Loucy (cell line): ENCODE data around the gene APBB3.

ENCODE experiments used
- H2AFZ ChIP-seq: fragments of 200-600 bp; sonication (generic); 2 replicates; pipeline ENCODE4 v1.6.0; 2016; ENCODE audit warnings: antibody characterized with exemption, mild to moderate bottlenecking, low read length, moderate library complexity
- H3F3A ChIP-seq: fragments of 200-600 bp; 2 replicates; pipeline ENCODE4 v1.6.0; 2016; ENCODE audit warnings: antibody characterized with exemption, low read depth, mild to moderate bottlenecking
- H3K27me3 ChIP-seq: fragments of 200-600 bp; sonication (generic); 2 replicates; pipeline ENCODE4 v1.6.1; 2014; ENCODE audit warnings: low read length, mild to moderate bottlenecking; ENCODE audit not compliant: insufficient read depth, poor library complexity, severe bottlenecking
- H3K36me3 ChIP-seq: fragments of 200-600 bp; sonication (generic); 2 replicates; pipeline ENCODE4 v1.6.1; 2016; ENCODE audit warnings: low read length; ENCODE audit not compliant: insufficient read depth
- H3K4me1 ChIP-seq: fragments of 200-600 bp; sonication (generic); 2 replicates; pipeline ENCODE4 v1.5.1; 2014; ENCODE audit warnings: low read length, mild to moderate bottlenecking; ENCODE audit not compliant: insufficient read depth, poor library complexity, severe bottlenecking
- H3K4me2 ChIP-seq: fragments of 200-600 bp; sonication (generic); 2 replicates; pipeline ENCODE4 v1.6.0; 2014; ENCODE audit warnings: antibody characterized with exemption, low read length, low read depth, mild to moderate bottlenecking; ENCODE audit not compliant: poor library complexity, severe bottlenecking
- H3K4me3 ChIP-seq: fragments of 200-600 bp; sonication (generic); 2 replicates; pipeline ENCODE4 v1.5.1; 2014; ENCODE audit warnings: low read length, mild to moderate bottlenecking, mixed read lengths; ENCODE audit not compliant: poor library complexity, severe bottlenecking
- H3K79me2 ChIP-seq: fragments of 200-600 bp; sonication (generic); 2 replicates; pipeline ENCODE4 v1.6.1; 2014; ENCODE audit warnings: low read length; ENCODE audit not compliant: insufficient read depth
- H3K9ac ChIP-seq: fragments of 200-600 bp; sonication (generic); 2 replicates; pipeline ENCODE4 v1.6.0; 2014; ENCODE audit warnings: mild to moderate bottlenecking, low read depth, low read length, moderate library complexity; ENCODE audit not compliant: poor library complexity, severe bottlenecking
- H3K9me2 ChIP-seq: fragments of 200-600 bp; sonication (generic); replicated peaks from 2 replicates; pipeline ENCODE4 v1.6.1; 2016; ENCODE audit warnings: low read depth, low read length, mixed read lengths
- H3K9me3 ChIP-seq: fragments of 200-600 bp; sonication (generic); 2 replicates; pipeline ENCODE4 v1.6.1; 2014; ENCODE audit warnings: mild to moderate bottlenecking, antibody characterized with exemption, low read length, low read depth; ENCODE audit not compliant: insufficient read depth
- H4K20me1 ChIP-seq: fragments of 200-600 bp; sonication (generic); 2 replicates; pipeline ENCODE4 v1.6.0; 2014; ENCODE audit warnings: antibody characterized with exemption, low read length, mild to moderate bottlenecking; ENCODE audit not compliant: insufficient read depth, poor library complexity, severe bottlenecking
- CTCF ChIP-seq: fragments of 200-600 bp; sonication (generic); conservative IDR thresholded peaks from 2 replicates; pipeline ENCODE4 v1.5.1; 2014; ENCODE audit warnings: mild to moderate bottlenecking, antibody characterized with exemption, low read length
- EZH2phosphoT487 ChIP-seq: fragments of 200-600 bp; IDR thresholded peaks from 2 replicates; pipeline ENCODE4 v1.6.1; 2018; ENCODE audit warnings: antibody characterized with exemption, mild to moderate bottlenecking, moderate library complexity, borderline replicate concordance

Gene APBB3

DNA sequence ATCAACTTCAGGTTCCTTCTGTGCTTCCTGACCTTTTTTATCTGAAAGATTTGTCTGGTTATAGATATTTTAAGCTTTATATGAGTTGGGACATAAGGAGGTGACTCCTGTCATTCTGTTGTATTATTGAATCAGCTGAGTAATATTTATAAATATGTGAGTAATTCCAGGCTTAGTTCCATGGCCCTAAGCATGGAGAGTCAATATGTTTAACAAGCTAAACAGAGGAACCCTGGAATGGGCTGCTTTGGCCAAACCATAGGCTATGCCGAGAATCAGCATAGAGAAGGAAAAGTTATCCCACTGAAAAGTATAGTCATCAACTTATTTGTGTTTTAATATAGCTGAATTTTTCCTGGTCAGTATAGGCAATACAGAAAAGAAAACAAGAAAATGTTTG is 24.2 kb downstream of the APBB3 start:
- Histone ChIP-seq H3K36me3 (peaks cover 69% of the 10 kb centered on the region), H3K9me3 (no peaks in the 10 kb centered on the region), H3K9me2 (no peaks in the 10 kb centered on the region), H3K4me2 (no peak overlapping the region), H3K4me1 (no peaks in the 10 kb centered on the region), H2AFZ (no peak overlapping the region), H3K4me3 (no peak overlapping the region), H3K79me2 (no peaks in the 10 kb centered on the region), H3F3A (no peaks in the 10 kb centered on the region), H3K9ac (no peak overlapping the region), H4K20me1 (peaks cover 3% of the 10 kb centered on the region), H3K27me3 (no peaks in the 10 kb centered on the region)
- TF ChIP-seq EZH2phosphoT487: no peak
- TF ChIP-seq CTCF: no peak

DNA sequence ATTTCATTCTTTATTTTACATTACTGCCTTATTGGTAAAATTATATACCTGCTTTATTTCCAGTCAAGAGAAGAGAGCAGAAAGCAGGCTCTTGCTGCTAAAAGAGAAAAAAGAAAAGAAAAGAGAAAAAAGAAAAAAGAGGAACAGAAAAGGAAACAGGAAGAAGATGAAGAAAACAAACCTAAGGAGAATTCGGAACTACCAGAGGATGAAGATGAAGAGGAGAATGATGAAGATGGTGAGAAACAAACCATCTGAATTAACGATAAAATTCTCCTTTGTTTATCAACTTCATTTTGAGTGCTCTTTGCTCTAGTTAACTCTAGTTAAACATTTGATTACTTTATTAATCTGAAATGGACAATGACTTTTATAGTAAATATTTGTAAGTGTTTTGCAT is 40.4 kb downstream of the APBB3 start:
- Histone ChIP-seq H3K27me3 (no peaks in the 10 kb centered on the region), H4K20me1 (no peaks in the 10 kb centered on the region), H3F3A (no peaks in the 10 kb centered on the region), H3K4me1 (no peaks in the 10 kb centered on the region), H3K79me2 (no peaks in the 10 kb centered on the region), H3K9me2 (no peaks in the 10 kb centered on the region), H3K9me3 (no peaks in the 10 kb centered on the region), H3K36me3 (peaks cover 53% of the 10 kb centered on the region), H3K4me3 (no peak overlapping the region), H3K9ac (no peak overlapping the region), H3K4me2 (no peak overlapping the region), H2AFZ (no peak overlapping the region)
- TF ChIP-seq EZH2phosphoT487 (no peak), CTCF (no peak)

- Histone ChIP-seq H3K4me2 (no peak overlapping the region), H3K9me3 (no peaks in the 10 kb centered on the region), H3K9ac (no peak overlapping the region), H3K9me2 (no peaks in the 10 kb centered on the region), H2AFZ (no peak overlapping the region), H3K36me3 (peaks cover 73% of the 10 kb centered on the region), H3K4me3 (no peak overlapping the region), H3F3A (no peaks in the 10 kb centered on the region), H3K27me3 (no peaks in the 10 kb centered on the region), H4K20me1 (no peaks in the 10 kb centered on the region), H3K4me1 (no peaks in the 10 kb centered on the region), H3K79me2 (no peaks in the 10 kb centered on the region)
- TF ChIP-seq CTCF (no peak), EZH2phosphoT487 (no peak)
These were observed 51.3 kb downstream of the APBB3 start for GRCh38 chr5:140513124-140513523.
